ENCODE results near the gene CBX5. TPM values are rescaled to one million over a fixed set of nuclear protein-coding genes. Genes with fewer than 3 reads are reported as not detected.
A peak's percentile ranks its signal among the peaks of the same experiment; 100 is the strongest.
"Not testable (repeated sequence)": the region's sequence is repeated elsewhere in the genome, so short reads cannot be mapped to it uniquely, and the experiment has no call there.

The CBX5 gene
- total RNA-seq, 1 experiment from 2014 or later: 71.6 TPM

DNA sequence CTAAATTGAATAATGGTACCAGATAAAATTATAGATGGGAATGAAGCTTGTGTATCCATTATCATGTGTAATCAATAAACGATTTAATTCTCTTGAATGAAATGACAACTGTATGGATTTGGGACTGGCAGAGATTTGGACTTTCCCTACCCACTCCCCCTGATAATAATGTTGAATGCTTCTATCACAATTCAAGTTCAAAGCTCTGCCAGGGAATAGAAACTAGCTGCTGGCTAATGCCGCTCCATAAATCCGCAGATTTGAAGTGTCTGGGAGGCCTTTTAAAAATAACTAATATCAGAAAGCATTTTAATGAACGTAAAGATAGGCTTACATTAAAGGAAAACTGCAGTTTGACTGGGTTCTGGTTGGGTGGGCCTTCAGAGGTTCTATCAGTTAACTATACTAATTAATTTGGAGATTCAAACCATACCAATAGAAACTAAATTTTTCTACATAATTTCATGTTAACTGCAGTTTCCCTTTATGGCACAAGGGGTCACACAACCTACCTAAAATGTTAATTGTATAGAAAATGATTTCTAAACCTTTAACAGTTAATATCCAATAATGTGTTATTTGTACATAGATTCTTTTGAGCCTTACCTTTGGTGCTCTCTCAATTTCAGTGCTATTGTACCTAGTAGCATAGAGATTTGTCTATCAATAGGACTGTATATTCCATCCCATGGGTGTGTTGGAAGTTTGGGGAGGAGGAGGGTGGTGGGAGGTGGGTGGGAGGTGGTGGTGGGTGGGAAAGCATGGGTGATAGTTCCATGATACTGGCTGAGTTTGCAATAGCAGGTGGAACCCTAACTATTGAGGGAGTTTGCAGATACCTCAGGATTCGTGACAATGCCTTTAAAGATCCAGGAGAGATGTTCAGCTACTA is 5.5 kb upstream of the CBX5 start:
- H3K4me3 ChIP-seq: no peak overlapping the region
- H3K4me1 ChIP-seq (replicated peaks): peaks cover 20% of the 10 kb centered on the region
- peaks cover 82% of the 10 kb centered on the region for H3K36me3 ChIP-seq
- DNase-seq (ENCODE audit: low read depth in 1 of 2, low spot score in 2 of 2): no peak
- no peak overlapping the region for H3K27ac ChIP-seq
- no peaks in the 10 kb centered on the region for H3K9me3 ChIP-seq (replicated peaks)
- no peaks in the 10 kb centered on the region for H3K27me3 ChIP-seq (replicated peaks)

DNA sequence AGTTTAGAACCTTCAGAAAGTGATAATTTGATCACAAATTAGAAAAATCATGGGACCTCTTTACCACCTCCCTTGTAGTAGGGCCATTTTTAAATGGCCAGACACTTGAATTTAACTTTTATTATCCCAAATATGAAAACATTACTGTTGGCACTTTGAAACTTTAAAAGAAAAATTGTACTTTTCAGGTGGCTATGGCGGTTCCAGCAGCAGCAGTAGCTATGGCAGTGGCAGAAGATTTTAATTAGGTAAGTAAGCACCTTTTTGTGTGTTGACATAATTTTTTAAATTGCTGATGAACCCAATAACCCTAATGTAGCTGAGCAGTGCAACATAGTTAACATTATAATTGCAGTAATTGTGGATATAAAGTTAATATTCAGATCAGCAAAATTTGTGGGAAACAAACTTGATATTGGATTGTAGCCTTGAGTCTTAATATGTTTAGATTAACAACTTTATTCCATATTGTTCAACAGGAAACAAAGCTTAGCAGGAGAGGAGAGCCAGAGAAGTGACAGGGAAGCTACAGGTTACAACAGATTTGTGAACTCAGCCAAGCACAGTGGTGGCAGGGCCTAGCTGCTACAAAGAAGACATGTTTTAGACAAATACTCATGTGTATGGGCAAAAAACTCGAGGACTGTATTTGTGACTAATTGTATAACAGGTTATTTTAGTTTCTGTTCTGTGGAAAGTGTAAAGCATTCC is 4.3 kb upstream of the CBX5 start:
- not testable (repeated sequence) for H3K9me3 ChIP-seq (replicated peaks); H3K27ac ChIP-seq; DNase-seq (ENCODE audit: low read depth in 1 of 2, low spot score in 2 of 2); H3K27me3 ChIP-seq (replicated peaks)
- Histone ChIP-seq H3K36me3 (peaks cover 84% of the 10 kb centered on the region), H3K4me3 (peak overlapping the region; percentile 61), H3K4me1 (replicated peaks) (peaks cover 20% of the 10 kb centered on the region)

DNA sequence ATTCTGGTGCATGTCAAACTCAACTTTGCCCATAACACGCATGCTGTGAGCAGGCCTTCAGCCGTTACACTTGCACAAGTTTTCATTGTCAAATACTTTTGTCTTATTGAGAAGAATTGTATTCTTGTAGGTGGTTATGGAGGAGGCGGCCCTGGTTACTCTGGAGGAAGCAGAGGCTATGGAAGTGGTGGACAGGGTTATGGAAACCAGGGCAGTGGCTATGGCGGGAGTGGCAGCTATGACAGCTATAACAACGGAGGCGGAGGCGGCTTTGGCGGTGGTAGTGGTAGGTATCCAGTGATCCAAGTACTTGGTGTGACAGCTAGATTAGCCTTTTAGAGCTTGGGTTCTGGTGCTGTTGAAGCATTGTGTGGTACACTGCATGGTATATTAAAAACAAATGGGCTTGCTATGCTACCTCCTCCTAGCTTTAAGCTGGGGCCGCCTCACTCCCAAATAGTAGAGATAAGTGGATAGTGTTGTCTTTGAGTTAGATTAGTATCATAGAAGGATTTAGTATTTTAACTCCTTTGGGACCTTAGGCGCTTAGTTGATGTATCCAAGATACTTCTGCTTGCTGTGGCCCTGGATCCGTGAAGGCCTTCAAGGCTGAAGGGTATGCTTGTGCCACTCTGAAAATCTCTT is 3.1 kb upstream of the CBX5 start:
- no peak overlapping the region for H3K27ac ChIP-seq
- peak overlapping the region; percentile 61 for H3K4me3 ChIP-seq
- H3K27me3 ChIP-seq (replicated peaks): no peaks in the 10 kb centered on the region
- H3K4me1 ChIP-seq (replicated peaks): peaks cover 23% of the 10 kb centered on the region
- DNase-seq (ENCODE audit: low read depth in 1 of 2, low spot score in 2 of 2): no peak
- H3K36me3 ChIP-seq: peaks cover 88% of the 10 kb centered on the region
- no peaks in the 10 kb centered on the region for H3K9me3 ChIP-seq (replicated peaks)

DNA sequence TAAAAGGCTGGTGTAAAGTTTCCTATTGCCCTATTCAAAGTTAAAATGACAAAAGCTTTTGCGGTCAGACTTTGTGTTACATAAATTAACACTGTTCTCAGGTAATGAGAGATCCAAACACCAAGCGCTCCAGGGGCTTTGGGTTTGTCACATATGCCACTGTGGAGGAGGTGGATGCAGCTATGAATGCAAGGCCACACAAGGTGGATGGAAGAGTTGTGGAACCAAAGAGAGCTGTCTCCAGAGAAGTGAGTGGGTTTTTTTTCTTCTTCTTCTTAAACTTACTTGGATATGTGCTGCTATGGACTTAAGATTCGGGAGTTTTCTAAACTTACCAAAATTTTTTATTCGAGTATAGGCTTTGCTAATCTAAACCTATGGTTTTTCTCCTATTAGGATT is 1.8 kb upstream of the CBX5 start:
- peaks cover 80% of the 10 kb centered on the region for H3K36me3 ChIP-seq
- H3K27ac ChIP-seq: peak overlapping the region; percentile 94
- H3K4me1 ChIP-seq (replicated peaks): peaks cover 29% of the 10 kb centered on the region
- not testable (repeated sequence) for H3K27me3 ChIP-seq (replicated peaks); H3K9me3 ChIP-seq (replicated peaks); DNase-seq (ENCODE audit: low read depth in 1 of 2, low spot score in 2 of 2)
- peak overlapping the region; percentile 61 for H3K4me3 ChIP-seq

DNA sequence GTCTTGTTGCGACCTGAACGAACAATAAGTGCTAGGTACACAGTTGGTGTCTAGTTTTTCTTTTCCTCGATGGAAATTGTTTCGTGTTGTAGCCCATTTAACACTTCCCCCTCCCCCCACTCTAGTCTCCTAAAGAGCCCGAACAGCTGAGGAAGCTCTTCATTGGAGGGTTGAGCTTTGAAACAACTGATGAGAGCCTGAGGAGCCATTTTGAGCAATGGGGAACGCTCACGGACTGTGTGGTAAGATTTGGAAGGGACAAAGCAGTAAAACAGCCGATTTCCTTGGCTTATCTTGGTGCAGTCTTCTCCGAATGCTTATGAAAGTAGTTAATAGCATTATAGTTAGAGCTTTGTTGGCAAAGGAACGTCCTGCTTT is 1.3 kb upstream of the CBX5 start:
- DNase-seq (ENCODE audit: low read depth in 1 of 2, low spot score in 2 of 2); H3K9me3 ChIP-seq (replicated peaks); H3K27me3 ChIP-seq (replicated peaks): not testable (repeated sequence)
- H3K36me3 ChIP-seq: peaks cover 77% of the 10 kb centered on the region
- H3K4me1 ChIP-seq (replicated peaks): peaks cover 29% of the 10 kb centered on the region
- peak overlapping the region; percentile 61 for H3K4me3 ChIP-seq
- H3K27ac ChIP-seq: peak overlapping the region; percentile 94

DNA sequence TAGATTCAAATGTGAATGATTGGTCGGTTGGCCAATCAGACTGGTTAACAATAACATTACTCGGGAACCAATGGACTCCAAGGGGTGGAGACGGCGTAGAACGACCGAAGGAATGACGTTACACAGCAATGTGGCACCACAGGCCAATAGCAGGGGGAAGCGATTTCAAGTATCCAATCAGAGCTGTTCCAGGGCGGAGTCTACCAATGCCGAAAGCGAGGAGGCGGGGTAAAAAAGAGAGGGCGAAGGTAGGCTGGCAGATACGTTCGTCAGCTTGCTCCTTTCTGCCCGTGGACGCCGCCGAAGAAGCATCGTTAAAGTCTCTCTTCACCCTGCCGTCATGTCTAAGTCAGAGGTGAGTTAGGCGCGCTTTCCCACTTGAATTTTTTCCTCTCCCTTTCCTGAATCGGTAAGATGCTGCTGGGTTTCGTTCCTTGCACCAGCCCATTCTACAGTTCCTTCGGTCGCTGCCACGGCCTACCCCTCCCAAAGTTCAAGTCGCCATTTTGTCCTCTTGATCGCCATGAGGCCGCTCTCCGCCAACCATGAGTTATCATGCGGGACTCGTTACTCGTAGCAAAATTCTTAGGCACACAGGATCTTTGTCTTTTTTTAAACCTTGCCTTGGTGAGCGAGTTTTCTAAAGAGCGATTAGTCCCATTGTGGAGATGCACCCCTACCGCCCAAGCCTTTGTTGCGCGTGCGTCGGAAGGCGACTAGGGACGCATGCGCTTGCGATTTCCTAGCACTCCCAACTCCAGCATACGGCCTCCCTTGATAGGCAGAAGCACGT is 742 bp upstream of the CBX5 start, which contains the start of gene HNRNPA1:
Gene HNRNPA1 (plus strand): TSS at position 259 of the 793 bp plus-strand sequence. CDS start 82 bp downstream, at position 341.
- Histone ChIP-seq H3K27me3 (replicated peaks) (no peaks in the 10 kb centered on the region), H3K9me3 (replicated peaks) (no peaks in the 10 kb centered on the region), H3K4me1 (replicated peaks) (peaks cover 29% of the 10 kb centered on the region), H3K4me3 (peak within 1 kb of the TSS; percentile 61), H3K36me3 (peaks cover 72% of the 10 kb centered on the region), H3K27ac (peak within 1 kb of the TSS; percentile 94)
- peak; percentile 99 for DNase-seq (ENCODE audit: low read depth in 1 of 2, low spot score in 2 of 2)

DNA sequence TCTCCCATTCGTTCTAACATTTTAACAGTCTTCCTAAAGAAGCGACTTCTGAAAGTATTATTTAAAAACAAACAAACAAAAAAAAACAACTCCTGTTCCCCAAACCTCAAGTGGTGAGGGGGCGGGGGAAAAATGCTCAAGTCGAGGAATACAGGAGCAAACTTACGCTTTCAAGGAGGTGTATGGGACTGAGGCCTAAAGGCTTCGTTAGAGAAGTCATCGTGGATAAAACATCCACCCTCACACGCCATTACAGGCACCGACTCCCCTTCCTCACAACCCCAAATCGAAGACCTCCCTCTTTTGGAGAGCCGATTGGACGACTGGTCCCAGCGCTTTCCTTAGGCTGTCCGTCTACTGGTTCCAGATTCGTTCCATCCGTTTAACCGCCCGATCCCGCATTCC is 693 bp downstream of the CBX5 start:
- no peaks in the 10 kb centered on the region for H3K27me3 ChIP-seq (replicated peaks)
- peak overlapping the region; percentile 94 for H3K27ac ChIP-seq
- H3K36me3 ChIP-seq: peaks cover 60% of the 10 kb centered on the region
- H3K4me1 ChIP-seq (replicated peaks): peaks cover 34% of the 10 kb centered on the region
- H3K9me3 ChIP-seq (replicated peaks): no peaks in the 10 kb centered on the region
- H3K4me3 ChIP-seq: peak overlapping the region; percentile 61
- DNase-seq (ENCODE audit: low read depth in 1 of 2, low spot score in 2 of 2): no peak

DNA sequence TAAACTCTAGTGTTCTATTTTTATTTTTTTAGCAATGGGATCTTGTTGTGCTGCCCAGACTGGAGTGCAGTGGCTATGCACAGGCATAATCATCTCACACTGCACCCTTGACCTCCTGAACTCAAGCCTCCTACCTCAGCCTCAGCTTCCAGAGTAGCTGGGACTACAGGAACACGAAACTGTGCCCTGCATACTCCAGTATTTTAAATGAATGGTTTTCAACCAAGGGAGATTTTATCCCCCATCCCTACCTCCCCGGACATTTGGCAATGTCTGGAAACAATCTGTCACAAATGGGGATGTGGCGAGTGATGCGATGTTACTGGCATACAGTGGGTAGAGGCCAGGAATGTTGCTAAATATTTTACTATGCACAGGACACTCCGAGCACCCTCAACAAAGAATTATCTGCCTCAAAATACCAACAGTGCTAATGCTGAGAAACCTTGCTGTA is 2.1 kb downstream of the CBX5 start:
- peak; percentile 54 to 67 for DNase-seq (ENCODE audit: low read depth in 1 of 2, low spot score in 2 of 2)
- no peaks in the 10 kb centered on the region for H3K9me3 ChIP-seq (replicated peaks)
- H3K27me3 ChIP-seq (replicated peaks): no peaks in the 10 kb centered on the region
- H3K4me3 ChIP-seq: peak overlapping the region; percentile 61
- H3K27ac ChIP-seq: peak overlapping the region; percentile 94
- peaks cover 60% of the 10 kb centered on the region for H3K36me3 ChIP-seq
- peaks cover 27% of the 10 kb centered on the region for H3K4me1 ChIP-seq (replicated peaks)

DNA sequence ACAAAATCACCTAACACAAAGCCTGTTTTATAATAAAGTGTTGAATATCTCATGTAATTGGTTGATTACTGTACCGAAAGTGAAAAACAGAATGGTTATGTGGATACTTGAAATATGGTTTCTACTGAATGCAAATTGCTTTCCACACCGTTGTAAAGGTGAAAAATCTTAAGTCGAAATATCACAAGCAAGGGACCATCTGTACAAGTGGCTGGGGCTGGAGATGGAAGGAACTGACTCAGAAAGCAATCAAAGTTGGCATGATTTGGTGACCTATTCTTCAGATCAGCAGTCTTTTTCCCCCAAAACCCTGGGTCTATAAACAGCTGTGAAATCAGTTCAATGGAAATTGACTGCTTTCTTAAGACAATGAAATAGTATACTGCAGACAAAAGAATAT is 3.6 kb downstream of the CBX5 start:
- peaks cover 22% of the 10 kb centered on the region for H3K4me1 ChIP-seq (replicated peaks)
- no peaks in the 10 kb centered on the region for H3K9me3 ChIP-seq (replicated peaks)
- no peak overlapping the region for H3K27ac ChIP-seq
- DNase-seq (ENCODE audit: low read depth in 1 of 2, low spot score in 2 of 2): no peak
- H3K36me3 ChIP-seq: peaks cover 60% of the 10 kb centered on the region
- H3K4me3 ChIP-seq: no peak overlapping the region
- no peaks in the 10 kb centered on the region for H3K27me3 ChIP-seq (replicated peaks)

DNA sequence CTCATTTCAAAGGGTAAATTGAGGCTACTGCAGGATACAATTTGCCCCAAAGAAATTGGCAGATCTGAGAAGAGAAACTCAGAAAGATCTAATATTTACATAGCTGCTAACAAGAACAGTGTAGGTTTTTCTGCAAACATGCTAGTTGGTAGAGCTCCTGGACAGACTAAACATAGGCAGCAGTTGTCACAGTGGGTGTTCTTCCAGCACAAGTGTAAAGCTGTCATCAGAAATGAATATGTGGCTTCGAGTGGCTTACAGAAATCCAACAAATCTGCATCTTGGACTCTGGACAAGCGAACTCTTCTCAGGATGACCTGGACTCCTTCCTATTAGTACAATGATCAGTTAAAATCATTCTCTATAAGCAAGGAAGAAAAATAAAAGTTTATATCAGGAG is 5.9 kb downstream of the CBX5 start:
- H3K4me1 ChIP-seq (replicated peaks): peaks cover 22% of the 10 kb centered on the region
- H3K27me3 ChIP-seq (replicated peaks): no peaks in the 10 kb centered on the region
- H3K27ac ChIP-seq: no peak overlapping the region
- H3K36me3 ChIP-seq: peaks cover 63% of the 10 kb centered on the region
- H3K9me3 ChIP-seq (replicated peaks): no peaks in the 10 kb centered on the region
- no peak for DNase-seq (ENCODE audit: low read depth in 1 of 2, low spot score in 2 of 2)
- H3K4me3 ChIP-seq: no peak overlapping the region

DNA sequence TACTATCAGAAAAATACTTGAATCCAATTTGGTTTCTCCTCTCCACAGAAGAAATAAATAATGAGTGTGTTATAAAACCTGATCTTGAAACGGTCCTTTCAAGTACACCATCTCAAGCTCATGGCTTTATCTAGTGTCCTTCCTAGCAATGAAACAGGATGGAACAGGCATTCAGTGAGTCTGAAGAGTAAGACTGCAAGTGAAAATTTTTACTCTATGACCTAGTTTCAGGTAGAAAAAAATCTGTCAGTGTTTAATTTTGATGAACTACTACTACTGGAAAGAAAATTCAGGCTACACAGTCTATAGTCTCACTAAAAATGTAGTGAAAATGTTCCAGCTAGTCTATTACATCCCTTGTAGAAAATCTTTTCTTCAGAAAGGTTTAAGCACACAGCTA is 7.7 kb downstream of the CBX5 start:
- Histone ChIP-seq H3K4me3 (no peak overlapping the region), H3K36me3 (peaks cover 61% of the 10 kb centered on the region), H3K27ac (no peak overlapping the region), H3K27me3 (replicated peaks) (no peaks in the 10 kb centered on the region), H3K4me1 (replicated peaks) (peaks cover 13% of the 10 kb centered on the region), H3K9me3 (replicated peaks) (no peaks in the 10 kb centered on the region)
- DNase-seq (ENCODE audit: low read depth in 1 of 2, low spot score in 2 of 2): no peak

DNA sequence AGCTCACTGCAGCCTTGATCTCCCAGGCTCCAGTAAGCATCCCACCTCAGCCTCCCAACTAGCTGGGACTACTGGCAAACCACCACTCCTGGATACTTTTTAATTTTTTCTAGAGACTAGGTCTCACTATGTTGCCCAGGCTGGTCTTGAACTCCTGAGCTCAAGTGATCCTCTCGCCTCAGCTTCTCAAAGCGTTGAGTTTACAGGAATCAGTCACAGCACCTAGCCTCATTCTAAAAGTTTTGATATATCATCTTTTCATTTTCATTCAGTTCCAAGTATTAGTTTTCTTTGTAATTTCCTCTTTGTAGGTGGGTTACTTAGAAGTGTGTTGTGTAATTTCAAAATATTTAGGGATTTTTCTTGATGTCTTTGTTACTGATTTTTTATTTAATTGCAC is 9.6 kb downstream of the CBX5 start:
- Histone ChIP-seq H3K36me3 (peaks cover 58% of the 10 kb centered on the region), H3K4me3 (no peak overlapping the region), H3K27me3 (replicated peaks) (no peaks in the 10 kb centered on the region), H3K4me1 (replicated peaks) (peaks cover 13% of the 10 kb centered on the region), H3K9me3 (replicated peaks) (no peaks in the 10 kb centered on the region), H3K27ac (no peak overlapping the region)
- no peak for DNase-seq (ENCODE audit: low read depth in 1 of 2, low spot score in 2 of 2)

DNA sequence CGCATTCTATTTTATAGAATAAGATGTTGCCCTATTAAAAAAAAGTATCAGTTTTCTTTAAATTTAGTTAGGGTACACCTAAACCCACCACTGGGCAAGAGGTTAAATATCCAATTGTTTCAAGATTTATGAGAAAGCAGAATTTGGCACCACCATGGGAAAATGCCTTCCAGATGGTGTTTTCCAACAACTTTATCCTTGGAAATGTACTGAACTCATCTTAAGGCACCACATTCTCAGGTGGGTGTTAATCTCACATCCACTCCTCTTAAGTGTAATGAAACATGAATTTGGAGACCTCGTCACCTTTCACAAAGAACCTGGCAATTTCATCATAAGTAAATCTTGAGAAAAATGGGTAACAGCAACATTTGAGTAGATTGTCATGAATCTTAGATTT is 13.1 kb downstream of the CBX5 start:
- Histone ChIP-seq H3K4me3 (no peak overlapping the region), H3K27ac (no peak overlapping the region), H3K27me3 (replicated peaks) (no peaks in the 10 kb centered on the region), H3K9me3 (replicated peaks) (no peaks in the 10 kb centered on the region), H3K4me1 (replicated peaks) (peaks cover 13% of the 10 kb centered on the region), H3K36me3 (peaks cover 49% of the 10 kb centered on the region)
- DNase-seq (ENCODE audit: low read depth in 1 of 2, low spot score in 2 of 2): no peak

All from SJSA1 (cell line).